Tibial nerve (tissue), 4 donors: ENCODE results near the gene CDCA3. TPM values are rescaled to one million over a fixed set of nuclear protein-coding genes. Genes with fewer than 3 reads are reported as not detected.

Source experiments
- DNase-seq, 2 donors: peaks; one replicate each; pipeline ENCODE4 v3.0.0-alpha.2; 2019; ENCODE audit warnings: low spot score in 2 of 2
- H3K27ac ChIP-seq, 4 donors: fragments of 200-600 bp; sonication (generic) in 3 of 4; one replicate each; pipeline ENCODE4 v1.5.1; 2017 to 2019; ENCODE audit warnings: mild to moderate bottlenecking in 1 of 4
- H3K27me3 ChIP-seq, 2 donors: fragments of 200-600 bp; sonication (generic) in 1 of 2; one replicate each; pipeline versions ENCODE4 v1.5.1 to v1.6.0; 2017 to 2019
- H3K36me3 ChIP-seq, 3 donors: fragments of 200-600 bp; sonication (generic); one replicate each; pipeline ENCODE4 v1.5.1; 2018 to 2019
- H3K4me1 ChIP-seq, 4 donors: fragments of 200-600 bp; sonication (generic) in 3 of 4; one replicate each; pipeline ENCODE4 v1.5.1; 2017 to 2019
- H3K4me3 ChIP-seq, 4 donors: fragments of 200-600 bp; sonication (generic) in 3 of 4; one replicate each; pipeline ENCODE4 v1.5.1; 2017 to 2019; ENCODE audit warnings: mild to moderate bottlenecking in 1 of 4, moderate library complexity in 1 of 4
- H3K9me3 ChIP-seq, 4 donors: fragments of 200-600 bp; sonication (generic) in 3 of 4; one replicate each; pipeline ENCODE4 v1.5.1; 2017 to 2019
- CTCF ChIP-seq, 5 experiments: fragments of 200-600 bp in 3 of 5; fragments of 450-650 bp in 2 of 5; sonication (generic) in 3 of 5; IDR thresholded peaks; one replicate each; pipeline ENCODE4 v1.5.1; 2016 to 2019; ENCODE audit warnings: antibody characterized with exemption in 5 of 5, mild to moderate bottlenecking in 3 of 5, moderate library complexity in 2 of 5
- EP300 ChIP-seq, 2 donors: sonication (generic); formaldehyde crosslinking; IDR thresholded peaks; one replicate each; pipeline ENCODE4 v1.6.1; 2017; ENCODE audit warnings: antibody characterized with exemption in 2 of 2, mild to moderate bottlenecking in 1 of 2
- POLR2A ChIP-seq, 2 donors: fragments of 450-650 bp; IDR thresholded peaks; one replicate each; pipeline ENCODE4 v1.6.1; 2017; ENCODE audit warnings: antibody characterized with exemption in 2 of 2, mild to moderate bottlenecking in 2 of 2, moderate library complexity in 2 of 2
- WGBS, 2 donors: methylation state at CpG; one replicate each; pipeline ENCODE4 v1.1.5; 2018; 5-methylcytosine and 5-hydroxymethylcytosine counted together
- total RNA-seq, 4 donors: library from RNA; depleted of rRNA; stranded (reverse); fragments of >200 nt; gene quantifications; one replicate each; pipeline ENCODE4 v1.1.0, GENCODE V29; 2016

The CDCA3 gene
- total RNA-seq, 4 donors from 2014 or later: 0.21 to 19.4 (median 3.6) TPM

GRCh38 chr12:6843118-6843902 lies 7.8 kb downstream of the CDCA3 start:
- TF ChIP-seq EP300 (IDR thresholded peaks at IDR 0.05) (no peak), CTCF (IDR thresholded peaks at IDR 0.05) (no peak), POLR2A (IDR thresholded peaks at IDR 0.05) (no peak)
- H3K27ac ChIP-seq: no peak overlapping the region
- no peaks in the 10 kb centered on the region for H3K9me3 ChIP-seq
- peaks cover 0 to 97% (median 0%) of the 10 kb centered on the region in 3 donors for H3K36me3 ChIP-seq
- 58 to 78% methylated on average over 9 to 15 of the region's 16 CpGs for WGBS, 2 donors
- no peaks in the 10 kb centered on the region for H3K27me3 ChIP-seq
- no peak overlapping the region for H3K4me3 ChIP-seq
- H3K4me1 ChIP-seq: no peaks in the 10 kb centered on the region
- DNase-seq: no peak

GRCh38 chr12:6842075-6842474 lies 9.0 kb downstream of the CDCA3 start:
- Histone ChIP-seq H3K9me3 (no peaks in the 10 kb centered on the region), H3K4me3 (no peak overlapping the region), H3K27me3 (no peaks in the 10 kb centered on the region), H3K36me3 (peaks cover 0 to 98% (median 0%) of the 10 kb centered on the region in 3 donors), H3K27ac (no peak overlapping the region), H3K4me1 (no peaks in the 10 kb centered on the region)
- 86 to 90% methylated on average over 4 of the region's 4 CpGs for WGBS, 2 donors
- DNase-seq: no peak
- no peak for TF ChIP-seq POLR2A (IDR thresholded peaks at IDR 0.05)
- TF ChIP-seq EP300 (IDR thresholded peaks at IDR 0.05): no peak
- TF ChIP-seq CTCF (IDR thresholded peaks at IDR 0.05): no peak

GRCh38 chr12:6840761-6841515 lies 10.1 kb downstream of the CDCA3 start, which contains the start of gene GNB3:
Gene GNB3 (plus strand): TSS chr12:6840925. CDS start chr12:6841288, 363 bp downstream.
- no peak within 1 kb of the TSS for H3K4me3 ChIP-seq
- H3K9me3 ChIP-seq: no peaks in the 10 kb centered on the region
- no peak for TF ChIP-seq EP300 (IDR thresholded peaks at IDR 0.05)
- H3K27ac ChIP-seq: no peak within 1 kb of the TSS
- no peaks in the 10 kb centered on the region for H3K27me3 ChIP-seq
- peaks cover 0 to 96% (median 0%) of the 10 kb centered on the region in 3 donors for H3K36me3 ChIP-seq
- DNase-seq: no peak
- no peaks in the 10 kb centered on the region for H3K4me1 ChIP-seq
- 71 to 73% methylated on average over 16 to 24 of the region's 24 CpGs for WGBS, 2 donors

GRCh38 chr12:6840330-6840729 lies 10.8 kb downstream of the CDCA3 start:
- Histone ChIP-seq H3K9me3 (no peaks in the 10 kb centered on the region), H3K27me3 (no peaks in the 10 kb centered on the region), H3K4me3 (no peak overlapping the region), H3K4me1 (no peaks in the 10 kb centered on the region), H3K27ac (no peak overlapping the region), H3K36me3 (peaks cover 0 to 90% (median 0%) of the 10 kb centered on the region in 3 donors)
- DNase-seq: no peak
- WGBS, 2 donors: 46 to 72% methylated on average over 1 of the region's 1 CpG
- TF ChIP-seq CTCF (IDR thresholded peaks at IDR 0.05) (no peak), EP300 (IDR thresholded peaks at IDR 0.05) (no peak), POLR2A (IDR thresholded peaks at IDR 0.05) (no peak)

- DNase-seq: no peak
- no peak for TF ChIP-seq EP300 (IDR thresholded peaks at IDR 0.05)
- no peak for TF ChIP-seq CTCF (IDR thresholded peaks at IDR 0.05)
- no peak for TF ChIP-seq POLR2A (IDR thresholded peaks at IDR 0.05)
- Histone ChIP-seq H3K27ac (no peak overlapping the region), H3K27me3 (no peaks in the 10 kb centered on the region), H3K36me3 (peaks cover 0 to 87% (median 0%) of the 10 kb centered on the region in 3 donors), H3K4me1 (no peaks in the 10 kb centered on the region), H3K9me3 (no peaks in the 10 kb centered on the region), H3K4me3 (no peak overlapping the region)
- 61 to 74% methylated on average over 9 to 10 of the region's 10 CpGs for whole genome bisulfite sequencing, 2 donors
Observed at GRCh38 chr12:6839482-6840201, 11.4 kb downstream of the CDCA3 start.
